NB4 (cell line): ENCODE results near the gene WNK1.

Experiments used
- CTCF ChIP-seq: IDR thresholded peaks from one replicate; pipeline ENCODE4 v1.5.1; 2012; ENCODE audit warnings: low read depth, low read length
- POLR2A ChIP-seq: IDR thresholded peaks from 2 replicates; pipeline ENCODE4 v1.6.1; 2011; ENCODE audit warnings: mild to moderate bottlenecking; ENCODE audit not compliant: insufficient read length; ENCODE audit errors: extremely low read depth

GRCh38 chr12:826331-826730 is 74.0 kb downstream of the WNK1 start:
- TF ChIP-seq CTCF, result no peak
- TF ChIP-seq POLR2A, result no peak
